Myocyte (in vitro differentiated cells): ENCODE measurements around the gene DRD4. TPM values are rescaled to one million over a fixed set of nuclear protein-coding genes. Genes with fewer than 3 reads are reported as not detected.
A peak's percentile ranks its signal among the peaks of the same experiment; 100 is the strongest.

ENCODE experiments used
- DNase-seq: peaks from one replicate; pipeline ENCODE4 v3.0.0-alpha.2; 2012; ENCODE audit warnings: low read depth
- polyA plus RNA-seq: library from polyadenylated mRNA; unstranded; fragments of >200 nt; gene quantifications from one replicate; pipeline ENCODE4 v1.2.1, GENCODE V29; 2012; ENCODE audit warnings: missing spikeins
- total RNA-seq: library from RNA; depleted of rRNA; stranded (reverse); fragments of >200 nt; gene quantifications from 2 replicates; pipeline ENCODE4 v1.2.3, GENCODE V29; 2014

DRD4 gene
- not detected in 2 replicates for total RNA-seq
- polyA plus RNA-seq = 0.72 TPM

GRCh38 chr11:636511-637332 is at the start of gene DRD4:
TSS of gene DRD4 (plus strand) at chr11:637269. CDS start at chr11:637305, 36 bp downstream.
- DNase-seq = no peak

GRCh38 chr11:587546-587945 is 49.5 kb upstream of the DRD4 start:
- DNase-seq = peak; percentile 86

- DNase-seq = peak; percentile 64
These were observed 49.1 kb upstream of the DRD4 start for GRCh38 chr11:587978-588380.

GRCh38 chr11:589798-590197 is 47.3 kb upstream of the DRD4 start:
- DNase-seq = no peak

GRCh38 chr11:590997-591396 is 46.1 kb upstream of the DRD4 start:
- DNase-seq = no peak

DNA sequence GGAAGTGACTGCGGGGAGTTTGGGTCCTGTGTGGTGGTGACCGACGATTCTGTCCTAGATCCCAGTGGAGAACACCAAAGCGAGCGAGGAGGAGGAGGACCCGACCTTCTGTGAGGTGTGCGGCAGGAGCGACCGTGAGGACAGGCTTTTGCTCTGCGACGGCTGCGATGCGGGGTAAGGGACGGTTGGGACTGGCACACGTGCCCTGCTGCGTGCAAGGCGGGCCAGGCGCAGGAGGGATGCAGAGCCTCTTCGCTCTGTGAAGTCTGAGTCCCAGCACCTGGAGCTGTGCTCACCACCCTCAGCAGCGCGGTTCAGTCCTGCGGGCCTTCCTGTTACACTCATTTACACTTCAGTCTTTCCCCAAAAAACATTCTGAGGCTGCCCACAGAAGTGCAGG is 44.6 kb upstream of the DRD4 start:
- no peak for DNase-seq

- no peak for DNase-seq
These were observed 44.2 kb upstream of the DRD4 start for GRCh38 chr11:592918-593317.

DNA sequence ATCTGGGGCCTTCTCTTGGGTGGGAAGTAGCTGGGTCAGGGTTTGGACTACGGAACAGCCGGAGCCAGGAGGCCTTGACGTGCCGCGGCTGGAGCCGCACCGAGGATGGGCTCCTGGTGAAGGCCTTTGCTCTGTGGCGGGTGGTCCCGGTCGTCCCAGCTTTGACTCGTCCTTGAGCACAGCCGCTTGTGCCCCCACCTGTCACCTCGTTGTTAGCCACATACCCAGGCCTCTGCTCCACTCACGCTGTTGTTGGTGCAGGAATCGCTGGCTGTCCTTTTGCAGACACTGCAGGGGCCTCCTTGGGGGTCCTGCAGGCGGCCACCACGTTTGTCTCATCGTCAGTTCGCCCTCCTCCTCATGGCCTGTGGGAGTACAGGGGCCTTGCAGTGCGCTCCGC is 43.7 kb upstream of the DRD4 start:
- no peak for DNase-seq

DNA sequence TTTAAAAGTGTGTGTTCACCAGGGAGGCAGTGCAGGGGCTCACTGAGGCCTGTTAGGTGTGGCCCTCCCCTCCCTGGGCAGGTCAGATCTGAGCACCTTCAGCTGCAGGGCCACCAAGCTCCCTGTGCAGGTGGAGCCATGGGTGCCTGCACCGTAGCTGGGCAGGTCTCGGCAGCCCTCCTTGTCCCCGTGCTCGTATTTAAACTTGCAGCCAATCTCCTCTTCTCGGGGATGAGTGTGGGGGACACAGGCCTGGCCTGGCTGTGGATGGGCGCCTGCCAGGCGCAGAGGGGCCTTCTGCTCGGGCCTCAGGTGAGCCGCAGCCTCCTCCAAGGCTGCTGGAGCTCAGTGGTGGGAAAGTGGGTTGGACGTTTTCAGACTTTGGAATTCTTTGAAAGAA is 41.7 kb upstream of the DRD4 start:
- no peak for DNase-seq

GRCh38 chr11:596374-596773 is 40.7 kb upstream of the DRD4 start:
- DNase-seq = no peak

DNA sequence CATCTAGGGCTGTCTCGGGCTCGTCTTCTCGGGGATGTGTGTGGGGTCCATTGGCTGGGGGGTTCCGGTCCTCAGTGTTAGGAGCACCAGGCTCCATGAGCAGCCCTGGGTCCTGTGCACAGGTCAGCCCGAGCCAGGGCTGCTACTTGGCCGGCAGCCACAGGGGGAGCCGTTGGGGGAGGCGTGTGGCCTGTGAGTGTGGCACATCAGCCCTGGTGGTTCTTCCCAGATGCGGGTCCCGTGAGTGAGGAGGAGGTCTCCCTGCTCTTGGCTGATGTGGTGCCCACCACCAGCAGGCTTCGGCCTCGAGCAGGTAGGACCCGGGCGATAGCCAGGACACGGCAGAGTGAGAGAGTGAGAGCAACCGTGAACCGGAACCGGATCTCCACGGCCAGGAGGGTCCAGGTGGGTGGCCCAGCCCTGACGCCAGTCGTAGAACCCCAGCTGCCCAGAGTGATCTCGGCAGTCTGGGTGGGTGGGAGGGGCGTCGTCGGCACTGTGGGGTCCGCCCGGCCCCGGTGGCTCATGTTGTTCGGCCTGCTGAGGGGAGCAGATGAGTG is 39.8 kb upstream of the DRD4 start:
- DNase-seq = no peak

- no peak for DNase-seq
These were observed 38.9 kb upstream of the DRD4 start for GRCh38 chr11:598005-598680.

- DNase-seq = no peak
These were observed 35.4 kb upstream of the DRD4 start for GRCh38 chr11:601573-602245.

- DNase-seq = no peak
These were observed 33.9 kb upstream of the DRD4 start for GRCh38 chr11:603154-603553.

- no peak for DNase-seq
These were observed 31.6 kb upstream of the DRD4 start for GRCh38 chr11:605286-606129.

- DNase-seq = no peak
These were observed 30.8 kb upstream of the DRD4 start for GRCh38 chr11:606245-606644.

DNA sequence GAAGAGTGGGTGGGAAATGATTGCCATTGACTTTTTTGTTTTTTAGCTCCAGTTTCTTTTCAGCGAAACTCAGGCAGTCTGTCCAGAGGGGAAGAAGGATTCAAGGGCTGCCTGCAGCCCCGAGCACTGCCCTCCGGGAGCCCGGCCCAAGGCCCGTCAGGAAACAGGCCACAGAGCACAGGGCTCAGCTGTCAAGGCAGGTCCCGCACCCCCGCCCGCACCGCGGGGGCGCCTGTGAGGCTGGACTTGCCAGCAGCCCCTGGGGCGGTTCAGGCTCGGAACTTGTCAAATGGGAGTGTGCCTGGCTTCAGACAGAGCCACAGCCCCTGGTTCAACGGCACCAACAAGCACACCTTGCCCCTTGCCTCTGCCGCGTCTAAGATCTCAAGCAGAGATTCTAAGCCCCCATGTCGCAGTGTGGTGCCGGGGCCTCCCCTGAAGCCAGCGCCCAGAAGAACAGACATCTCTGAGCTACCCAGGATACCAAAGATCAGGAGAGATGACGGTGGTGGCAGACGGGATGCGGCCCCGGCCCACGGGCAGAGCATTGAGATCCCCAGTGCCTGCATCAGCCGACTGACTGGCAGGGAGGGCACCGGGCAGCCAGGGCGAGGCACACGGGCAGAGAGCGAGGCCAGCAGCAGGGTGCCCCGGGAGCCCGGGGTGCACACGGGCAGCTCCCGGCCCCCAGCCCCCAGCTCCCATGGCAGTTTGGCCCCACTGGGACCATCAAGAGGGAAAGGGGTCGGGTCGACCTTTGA is 29.9 kb upstream of the DRD4 start:
- no peak for DNase-seq

- no peak for DNase-seq
These were observed 29.0 kb upstream of the DRD4 start for GRCh38 chr11:607971-608659.

DNA sequence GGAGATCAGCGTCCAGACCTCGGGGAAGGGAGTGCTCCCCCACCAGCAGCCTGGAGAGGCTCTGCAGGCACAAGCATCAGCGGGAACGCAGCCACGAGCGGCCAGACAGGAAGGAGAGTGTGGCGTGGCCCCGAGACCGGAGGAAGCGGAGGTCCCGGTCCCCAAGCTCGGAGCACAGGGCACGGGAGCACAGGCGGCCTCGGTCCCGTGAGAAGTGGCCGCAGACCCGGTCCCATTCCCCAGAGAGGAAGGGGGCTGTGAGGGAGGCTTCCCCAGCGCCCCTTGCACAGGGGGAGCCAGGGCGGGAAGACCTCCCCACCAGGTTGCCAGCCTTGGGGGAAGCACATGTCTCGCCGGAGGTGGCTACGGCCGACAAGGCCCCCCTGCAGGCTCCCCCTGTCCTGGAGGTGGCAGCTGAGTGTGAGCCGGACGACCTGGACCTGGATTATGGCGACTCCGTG is 28.2 kb upstream of the DRD4 start:
- no peak for DNase-seq
